Measurements from ENCODE around the gene TET3. TPM values are rescaled to one million over a fixed set of nuclear protein-coding genes. Genes with fewer than 3 reads are reported as not detected.

TET3 gene
- 7.5 TPM for polyA plus RNA-seq (2013, experiment 1 of 2)
- polyA plus RNA-seq (2013, experiment 2 of 2) = 6.9 TPM

- H3K4ac ChIP-seq (ENCODE audit: low read depth, low read length) = peak within 1 kb of the TSS; percentile 44
- peak within 1 kb of the TSS; percentile 60 for H4K8ac ChIP-seq (ENCODE audit: low read depth, low read length)
- WGBS (ENCODE audit: extremely low coverage, insufficient coverage, low lambda C conversion rate) = no CpG with 5 or more reads among the region's 85 CpGs
- H2BK15ac ChIP-seq (replicated peaks; ENCODE audit: low read depth) = no peak within 1 kb of the TSS
- peak within 1 kb of the TSS; percentile 95 for H3K56ac ChIP-seq (ENCODE audit: low read length)
- peak within 1 kb of the TSS; percentile 96 for H3K18ac ChIP-seq (ENCODE audit: low read length)
- H3K9ac ChIP-seq (ENCODE audit: low read length) = peak within 1 kb of the TSS; percentile 85
- no peak within 1 kb of the TSS for H2BK5ac ChIP-seq (ENCODE audit: low read length)
- H3K4me1 ChIP-seq (ENCODE audit: control insufficient read depth, low read depth, low read length) = peaks cover 24% of the 10 kb centered on the region
- peak within 1 kb of the TSS; percentile 33 for H2BK120ac ChIP-seq (ENCODE audit: low read depth, low read length)
- DNase-seq = no peak
- H3K79me1 ChIP-seq (ENCODE audit: low read length) = peaks cover 12% of the 10 kb centered on the region
- no peaks in the 10 kb centered on the region for H3K27me3 ChIP-seq (ENCODE audit: insufficient read depth, low read length, poor library complexity)
- peak within 1 kb of the TSS; percentile 85 for H3K4me2 ChIP-seq (ENCODE audit: low read length)
- H3K79me2 ChIP-seq (ENCODE audit: control insufficient read depth, insufficient read depth, low read length) = peaks cover 24% of the 10 kb centered on the region
- peak within 1 kb of the TSS; percentile 35 for H3K4me3 ChIP-seq (ENCODE audit: low read length)
- peak within 1 kb of the TSS; percentile 97 for H3K23ac ChIP-seq (ENCODE audit: low read length)
- peak within 1 kb of the TSS; percentile 53 for H3K27ac ChIP-seq (ENCODE audit: low read depth, low read length)
- no peaks in the 10 kb centered on the region for H3K36me3 ChIP-seq (ENCODE audit: control insufficient read depth, insufficient read depth, low read length)
- peak within 1 kb of the TSS; percentile 28 for H2AK5ac ChIP-seq (ENCODE audit: low read length)
- H4K5ac ChIP-seq (ENCODE audit: low read length) = no peak within 1 kb of the TSS
These were observed at the start of gene TET3 for GRCh38 chr2:73984203-73984921. TSS of gene TET3 (plus strand) at chr2:73984910. CDS start at chr2:73986404, 1,494 bp downstream.

DNA sequence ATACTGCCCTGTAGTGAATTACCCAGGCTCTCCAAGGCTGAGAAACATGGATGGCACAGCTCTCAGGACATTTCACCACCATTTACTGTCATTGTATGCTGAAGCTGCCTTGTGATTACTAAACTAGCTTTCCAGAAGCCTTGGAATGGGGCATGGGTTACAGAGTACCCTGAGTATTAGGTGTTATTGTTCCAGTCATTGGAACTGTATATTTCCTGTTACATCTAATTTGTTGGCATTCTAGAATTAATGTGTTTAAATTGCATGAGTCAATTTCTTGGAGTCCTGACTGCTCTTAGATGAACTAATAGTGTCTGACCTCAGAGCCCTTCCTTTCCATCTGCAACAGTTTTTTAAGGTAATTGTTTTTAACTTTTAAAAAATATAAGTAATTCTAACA lies 49.1 kb upstream of the TET3 start:
- no peak overlapping the region for H3K56ac ChIP-seq (ENCODE audit: low read length)
- H3K23ac ChIP-seq (ENCODE audit: low read length) = no peak overlapping the region
- no peak overlapping the region for H3K4me3 ChIP-seq (ENCODE audit: low read length)
- peaks cover 31% of the 10 kb centered on the region for H3K79me1 ChIP-seq (ENCODE audit: low read length)
- H3K36me3 ChIP-seq (ENCODE audit: control insufficient read depth, insufficient read depth, low read length) = peaks cover 4% of the 10 kb centered on the region
- no peak overlapping the region for H2AK5ac ChIP-seq (ENCODE audit: low read length)
- H3K4me1 ChIP-seq (ENCODE audit: control insufficient read depth, low read depth, low read length) = no peaks in the 10 kb centered on the region
- H3K9ac ChIP-seq (ENCODE audit: low read length) = no peak overlapping the region
- DNase-seq = no peak
- H4K5ac ChIP-seq (ENCODE audit: low read length) = no peak overlapping the region
- no peak overlapping the region for H3K4me2 ChIP-seq (ENCODE audit: low read length)
- no peak overlapping the region for H4K8ac ChIP-seq (ENCODE audit: low read depth, low read length)
- H2BK120ac ChIP-seq (ENCODE audit: low read depth, low read length) = no peak overlapping the region
- H3K79me2 ChIP-seq (ENCODE audit: control insufficient read depth, insufficient read depth, low read length) = peaks cover 51% of the 10 kb centered on the region
- no peak overlapping the region for H3K18ac ChIP-seq (ENCODE audit: low read length)
- H3K4ac ChIP-seq (ENCODE audit: low read depth, low read length) = no peak overlapping the region
- H2BK5ac ChIP-seq (ENCODE audit: low read length) = no peak overlapping the region
- no peak overlapping the region for H3K27ac ChIP-seq (ENCODE audit: low read depth, low read length)
- no peak overlapping the region for H2BK15ac ChIP-seq (replicated peaks; ENCODE audit: low read depth)
- no peaks in the 10 kb centered on the region for H3K27me3 ChIP-seq (ENCODE audit: insufficient read depth, low read length, poor library complexity)

- Histone ChIP-seq H2BK120ac (ENCODE audit: low read depth, low read length) (no peak overlapping the region), H3K4me1 (ENCODE audit: control insufficient read depth, low read depth, low read length) (no peaks in the 10 kb centered on the region), H3K4me3 (ENCODE audit: low read length) (no peak overlapping the region), H3K4me2 (ENCODE audit: low read length) (no peak overlapping the region), H3K4ac (ENCODE audit: low read depth, low read length) (no peak overlapping the region), H3K56ac (ENCODE audit: low read length) (no peak overlapping the region), H3K79me2 (ENCODE audit: control insufficient read depth, insufficient read depth, low read length) (peaks cover 43% of the 10 kb centered on the region), H3K79me1 (ENCODE audit: low read length) (peaks cover 27% of the 10 kb centered on the region), H4K8ac (ENCODE audit: low read depth, low read length) (no peak overlapping the region), H4K5ac (ENCODE audit: low read length) (no peak overlapping the region), H2AK5ac (ENCODE audit: low read length) (no peak overlapping the region), H2BK15ac (replicated peaks; ENCODE audit: low read depth) (no peak overlapping the region), H3K9ac (ENCODE audit: low read length) (no peak overlapping the region), H3K36me3 (ENCODE audit: control insufficient read depth, insufficient read depth, low read length) (peaks cover 3% of the 10 kb centered on the region), H3K18ac (ENCODE audit: low read length) (no peak overlapping the region), H3K23ac (ENCODE audit: low read length) (no peak overlapping the region), H2BK5ac (ENCODE audit: low read length) (no peak overlapping the region), H3K27me3 (ENCODE audit: insufficient read depth, low read length, poor library complexity) (no peaks in the 10 kb centered on the region), H3K27ac (ENCODE audit: low read depth, low read length) (no peak overlapping the region)
- DNase-seq = no peak
- no CpG with 5 or more reads among the region's 4 CpGs for WGBS (ENCODE audit: extremely low coverage, insufficient coverage, low lambda C conversion rate)
These were observed 47.4 kb upstream of the TET3 start for GRCh38 chr2:73937103-73937885.

- no peak overlapping the region for H3K18ac ChIP-seq (ENCODE audit: low read length)
- H3K4me1 ChIP-seq (ENCODE audit: control insufficient read depth, low read depth, low read length) = no peaks in the 10 kb centered on the region
- no peak overlapping the region for H2BK120ac ChIP-seq (ENCODE audit: low read depth, low read length)
- no peak overlapping the region for H2AK5ac ChIP-seq (ENCODE audit: low read length)
- H2BK5ac ChIP-seq (ENCODE audit: low read length) = no peak overlapping the region
- peaks cover 2% of the 10 kb centered on the region for H3K36me3 ChIP-seq (ENCODE audit: control insufficient read depth, insufficient read depth, low read length)
- no peak overlapping the region for H3K23ac ChIP-seq (ENCODE audit: low read length)
- H3K79me2 ChIP-seq (ENCODE audit: control insufficient read depth, insufficient read depth, low read length) = peaks cover 39% of the 10 kb centered on the region
- no peak overlapping the region for H4K8ac ChIP-seq (ENCODE audit: low read depth, low read length)
- no peak for DNase-seq
- no peak overlapping the region for H3K56ac ChIP-seq (ENCODE audit: low read length)
- H3K27me3 ChIP-seq (ENCODE audit: insufficient read depth, low read length, poor library complexity) = no peaks in the 10 kb centered on the region
- H3K9ac ChIP-seq (ENCODE audit: low read length) = no peak overlapping the region
- peaks cover 24% of the 10 kb centered on the region for H3K79me1 ChIP-seq (ENCODE audit: low read length)
- no peak overlapping the region for H2BK15ac ChIP-seq (replicated peaks; ENCODE audit: low read depth)
- H4K5ac ChIP-seq (ENCODE audit: low read length) = no peak overlapping the region
- no peak overlapping the region for H3K4ac ChIP-seq (ENCODE audit: low read depth, low read length)
- no peak overlapping the region for H3K27ac ChIP-seq (ENCODE audit: low read depth, low read length)
- no peak overlapping the region for H3K4me3 ChIP-seq (ENCODE audit: low read length)
- H3K4me2 ChIP-seq (ENCODE audit: low read length) = no peak overlapping the region
These were observed 46.8 kb upstream of the TET3 start for GRCh38 chr2:73937899-73938298.

GRCh38 chr2:73938718-73939352 lies 45.9 kb upstream of the TET3 start:
- no peak overlapping the region for H4K5ac ChIP-seq (ENCODE audit: low read length)
- H4K8ac ChIP-seq (ENCODE audit: low read depth, low read length) = no peak overlapping the region
- no CpG with 5 or more reads among the region's 5 CpGs for whole genome bisulfite sequencing (ENCODE audit: extremely low coverage, insufficient coverage, low lambda C conversion rate)
- H3K4ac ChIP-seq (ENCODE audit: low read depth, low read length) = no peak overlapping the region
- no peak overlapping the region for H3K27ac ChIP-seq (ENCODE audit: low read depth, low read length)
- peaks cover 2% of the 10 kb centered on the region for H3K36me3 ChIP-seq (ENCODE audit: control insufficient read depth, insufficient read depth, low read length)
- no peak overlapping the region for H3K23ac ChIP-seq (ENCODE audit: low read length)
- no peak overlapping the region for H2BK5ac ChIP-seq (ENCODE audit: low read length)
- no peak overlapping the region for H2BK120ac ChIP-seq (ENCODE audit: low read depth, low read length)
- H3K9ac ChIP-seq (ENCODE audit: low read length) = no peak overlapping the region
- no peak overlapping the region for H3K18ac ChIP-seq (ENCODE audit: low read length)
- no peak overlapping the region for H2BK15ac ChIP-seq (replicated peaks; ENCODE audit: low read depth)
- no peak overlapping the region for H2AK5ac ChIP-seq (ENCODE audit: low read length)
- H3K27me3 ChIP-seq (ENCODE audit: insufficient read depth, low read length, poor library complexity) = no peaks in the 10 kb centered on the region
- H3K4me3 ChIP-seq (ENCODE audit: low read length) = no peak overlapping the region
- H3K79me1 ChIP-seq (ENCODE audit: low read length) = peaks cover 24% of the 10 kb centered on the region
- no peaks in the 10 kb centered on the region for H3K4me1 ChIP-seq (ENCODE audit: control insufficient read depth, low read depth, low read length)
- no peak overlapping the region for H3K56ac ChIP-seq (ENCODE audit: low read length)
- peaks cover 39% of the 10 kb centered on the region for H3K79me2 ChIP-seq (ENCODE audit: control insufficient read depth, insufficient read depth, low read length)
- no peak overlapping the region for H3K4me2 ChIP-seq (ENCODE audit: low read length)
- DNase-seq = no peak
